Iris pigment epithelial cell (primary cell): Measurements from ENCODE around the gene CDCA3.

ENCODE experiments used
- DNase-seq: peaks from one replicate; pipeline ENCODE4 v3.0.0-alpha.2; 2011; ENCODE audit warnings: low read depth

CDCA3 gene

DNA sequence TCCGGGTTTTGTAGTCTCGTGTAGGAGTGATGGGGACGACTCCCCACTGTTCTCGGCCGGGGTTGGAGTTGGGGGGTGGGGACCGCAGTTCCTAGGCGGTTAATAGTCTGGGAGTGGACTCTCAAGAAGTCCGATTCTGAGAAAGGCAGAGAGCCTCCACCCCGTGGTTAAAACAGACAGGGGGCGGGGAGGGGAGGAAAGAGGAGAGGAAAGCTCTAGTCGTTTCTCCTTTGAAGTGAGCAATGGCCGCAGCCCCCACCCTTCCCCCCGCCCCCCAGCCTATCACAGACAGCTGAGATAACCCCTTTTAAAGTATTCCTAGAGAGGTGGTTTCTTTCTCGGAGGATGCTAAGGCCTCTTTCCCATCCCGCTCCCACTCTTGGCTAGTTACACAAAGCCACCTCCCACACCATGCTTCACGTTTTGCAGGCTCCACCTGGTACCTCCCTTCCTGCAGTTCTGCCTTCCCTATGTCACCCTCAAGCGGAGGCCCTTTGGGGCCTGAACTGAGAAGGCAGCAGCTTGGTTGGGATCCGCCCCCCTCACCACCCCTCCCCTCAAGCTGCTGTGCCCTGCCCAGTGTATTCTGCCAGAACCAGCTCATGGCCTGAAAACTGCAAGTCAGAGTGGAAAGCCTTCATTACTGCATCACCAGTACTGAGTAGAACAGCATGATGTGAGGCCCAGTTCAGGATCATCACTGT is 1.7 kb upstream of the CDCA3 start:
- DNase-seq, result peak; percentile 85

- DNase-seq, result peak; percentile 100
Observed at GRCh38 chr12:6851921-6852650, 1.0 kb upstream of the CDCA3 start, which contains the start of gene USP5. USP5 (plus strand) TSS chr12:6852150; CDS start chr12:6852180, 30 bp downstream.

GRCh38 chr12:6850796-6851152 is 312 bp downstream of the CDCA3 start:
- DNase-seq, result peak; percentile 41

- DNase-seq, result no peak
Observed at GRCh38 chr12:6849976-6850560, 1.0 kb downstream of the CDCA3 start.

DNA sequence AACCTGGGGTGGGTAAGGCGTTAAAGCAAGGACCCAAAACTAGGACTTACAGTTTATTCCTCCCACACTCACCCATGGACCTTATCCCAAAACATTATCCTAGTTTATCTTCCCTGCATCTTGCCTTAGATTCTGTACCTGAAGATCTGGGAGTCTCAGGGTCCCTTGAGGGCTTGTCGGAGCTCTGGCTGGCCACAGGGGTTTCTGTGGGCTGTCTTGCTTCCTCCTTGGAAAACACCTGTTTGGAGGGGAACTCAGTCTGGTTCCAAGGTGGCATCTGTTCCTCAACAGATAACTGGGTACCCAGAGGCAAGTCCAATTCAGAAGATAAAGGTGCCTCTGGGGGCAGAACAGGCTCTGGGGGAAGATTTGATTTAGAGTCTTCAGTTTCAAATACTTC is 1.7 kb downstream of the CDCA3 start:
- no peak for DNase-seq

GRCh38 chr12:6847676-6848075 is 3.4 kb downstream of the CDCA3 start:
- no peak for DNase-seq

GRCh38 chr12:6846316-6846869 is 4.7 kb downstream of the CDCA3 start:
- DNase-seq, result no peak

DNA sequence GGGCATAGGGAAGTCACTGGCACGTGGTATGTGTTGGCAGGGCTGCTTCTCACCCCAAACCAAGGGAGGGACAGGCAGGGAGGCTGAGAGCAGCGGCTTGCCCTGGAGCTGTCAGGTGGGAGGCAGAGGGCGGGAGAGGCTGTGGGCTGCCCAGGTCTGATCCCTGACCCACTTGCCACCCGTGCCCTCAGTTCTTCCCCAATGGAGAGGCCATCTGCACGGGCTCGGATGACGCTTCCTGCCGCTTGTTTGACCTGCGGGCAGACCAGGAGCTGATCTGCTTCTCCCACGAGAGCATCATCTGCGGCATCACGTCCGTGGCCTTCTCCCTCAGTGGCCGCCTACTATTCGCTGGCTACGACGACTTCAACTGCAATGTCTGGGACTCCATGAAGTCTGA is 5.7 kb downstream of the CDCA3 start:
- DNase-seq, result no peak

GRCh38 chr12:6843118-6843902 is 7.8 kb downstream of the CDCA3 start:
- no peak for DNase-seq

- no peak for DNase-seq
Observed at GRCh38 chr12:6842075-6842474, 9.0 kb downstream of the CDCA3 start.

- no peak for DNase-seq
Observed at GRCh38 chr12:6840761-6841515, 10.1 kb downstream of the CDCA3 start, which contains the start of gene GNB3. GNB3 (plus strand) TSS chr12:6840925; CDS start chr12:6841288, 363 bp downstream.

DNA sequence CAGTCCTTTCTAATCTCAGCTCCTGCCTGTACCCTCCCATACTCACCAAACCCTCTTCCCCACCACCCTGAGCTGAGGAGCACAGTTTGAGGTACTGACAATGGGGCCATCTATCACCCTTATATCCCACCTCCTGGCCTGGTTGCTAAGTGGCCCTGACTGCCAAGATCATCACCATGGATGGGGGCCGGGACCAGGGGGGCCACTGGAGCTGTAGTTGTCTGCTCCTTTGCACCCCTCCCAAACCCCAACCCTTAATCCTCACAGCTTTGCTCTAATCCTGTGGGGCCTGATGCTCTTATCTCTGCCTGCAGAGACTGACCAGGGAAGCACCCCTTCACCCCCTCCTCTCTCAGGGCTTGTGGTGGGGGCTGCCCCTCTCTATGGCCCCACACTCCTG is 10.8 kb downstream of the CDCA3 start:
- DNase-seq, result no peak

- DNase-seq, result no peak
Observed at GRCh38 chr12:6839482-6840201, 11.4 kb downstream of the CDCA3 start.

- DNase-seq, result no peak
Observed at GRCh38 chr12:6838854-6839253, 12.2 kb downstream of the CDCA3 start.

DNA sequence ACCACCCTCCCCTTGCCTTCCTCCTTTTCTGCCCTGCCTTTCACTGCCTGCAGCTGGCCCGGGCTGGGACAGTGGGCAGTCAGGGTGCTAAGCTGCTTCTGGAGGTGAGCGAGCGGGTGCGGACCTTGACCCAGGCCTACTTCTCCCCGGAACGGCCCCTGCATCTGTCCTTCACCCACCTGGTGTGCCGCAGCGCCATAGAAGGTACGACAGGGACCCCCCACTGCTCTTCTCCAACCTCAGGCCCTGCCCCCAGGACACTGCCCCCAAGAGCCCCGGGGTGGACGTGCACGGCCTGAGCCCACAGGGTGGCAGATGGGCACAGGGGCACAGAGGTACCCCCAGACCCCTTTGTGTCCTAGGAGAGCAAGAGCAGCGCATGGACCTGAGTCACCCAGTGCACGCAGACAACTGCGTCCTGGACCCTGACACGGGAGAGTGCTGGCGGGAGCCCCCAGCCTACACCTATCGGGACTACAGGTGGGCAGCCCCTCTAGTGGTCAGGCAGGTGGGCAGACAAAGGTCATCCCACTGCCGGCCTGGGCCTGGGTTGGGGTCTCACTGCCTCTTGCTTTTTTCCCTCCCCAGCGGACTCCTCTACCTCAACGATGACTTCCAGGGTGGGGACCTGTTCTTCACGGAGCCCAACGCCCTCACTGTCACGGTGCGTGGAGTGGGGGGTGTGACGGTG is 13.6 kb downstream of the CDCA3 start:
- DNase-seq, result no peak

- DNase-seq, result no peak
Observed at GRCh38 chr12:6836851-6837250, 14.2 kb downstream of the CDCA3 start.

DNA sequence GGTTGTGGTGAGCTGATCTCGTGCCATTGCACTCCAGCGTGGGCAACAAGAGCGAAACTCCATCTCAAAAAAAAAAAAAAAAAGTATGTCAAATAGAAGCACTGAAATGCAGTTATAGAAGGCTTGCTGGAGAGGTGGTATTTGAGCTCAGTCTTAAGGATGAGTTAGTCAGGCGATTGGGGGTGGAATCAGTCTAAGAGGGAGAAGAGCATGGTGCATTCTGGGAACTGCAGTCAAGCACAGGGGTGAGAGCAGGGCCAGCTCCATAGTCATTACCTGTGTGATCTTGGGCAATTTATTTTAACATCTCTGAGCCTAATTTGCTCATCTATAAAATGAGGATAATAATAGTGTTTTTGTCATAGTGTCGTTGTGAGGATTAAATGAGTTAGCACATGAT is 16.2 kb downstream of the CDCA3 start:
- DNase-seq, result peak; percentile 15

GRCh38 chr12:6834254-6834653 is 16.8 kb downstream of the CDCA3 start:
- no peak for DNase-seq

DNA sequence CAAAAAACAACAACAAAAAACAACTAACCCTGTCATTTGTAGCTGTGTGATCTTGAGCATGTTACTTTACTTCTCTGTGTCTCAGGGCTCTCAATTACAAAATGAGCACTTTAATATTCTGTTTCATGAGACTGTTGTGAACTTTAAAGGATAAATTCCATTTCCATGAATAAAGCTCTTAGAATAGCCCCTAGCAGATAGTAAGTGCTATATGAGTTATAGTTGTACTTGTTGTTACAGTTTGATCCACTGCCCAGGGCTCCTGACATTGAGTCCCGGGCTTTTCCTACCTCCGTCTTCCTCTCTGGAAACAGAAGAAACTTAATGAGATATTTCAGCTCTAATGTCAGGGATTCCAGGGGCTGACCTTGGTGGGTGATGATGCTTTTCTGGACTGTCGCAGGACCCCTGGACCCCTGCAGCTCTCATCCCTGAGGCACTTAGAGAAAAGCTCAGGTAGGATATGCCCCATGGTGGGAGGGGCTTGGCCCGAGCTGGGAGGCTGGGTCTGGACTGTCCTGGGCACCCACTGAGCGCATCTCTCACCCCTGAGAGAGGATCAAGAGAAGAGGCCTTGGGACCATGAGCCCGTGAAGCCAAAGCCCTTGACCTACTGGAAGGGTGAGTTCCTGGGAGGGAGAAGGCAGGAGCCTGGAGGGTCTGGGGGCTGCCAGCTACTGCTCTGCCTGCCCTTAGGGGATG is 17.7 kb downstream of the CDCA3 start:
- DNase-seq, result no peak
